Hematopoietic multipotent progenitor cell treated with erythropoietin and hydrocortisone succinate and interleukin-3 and kit ligand, for 6 days (in vitro differentiated cells): ENCODE measurements around the gene MIER1.

Experiments
- DNase-seq: peaks from one replicate; pipeline ENCODE4 v3.0.0-alpha.2; 2015

Gene MIER1

DNA sequence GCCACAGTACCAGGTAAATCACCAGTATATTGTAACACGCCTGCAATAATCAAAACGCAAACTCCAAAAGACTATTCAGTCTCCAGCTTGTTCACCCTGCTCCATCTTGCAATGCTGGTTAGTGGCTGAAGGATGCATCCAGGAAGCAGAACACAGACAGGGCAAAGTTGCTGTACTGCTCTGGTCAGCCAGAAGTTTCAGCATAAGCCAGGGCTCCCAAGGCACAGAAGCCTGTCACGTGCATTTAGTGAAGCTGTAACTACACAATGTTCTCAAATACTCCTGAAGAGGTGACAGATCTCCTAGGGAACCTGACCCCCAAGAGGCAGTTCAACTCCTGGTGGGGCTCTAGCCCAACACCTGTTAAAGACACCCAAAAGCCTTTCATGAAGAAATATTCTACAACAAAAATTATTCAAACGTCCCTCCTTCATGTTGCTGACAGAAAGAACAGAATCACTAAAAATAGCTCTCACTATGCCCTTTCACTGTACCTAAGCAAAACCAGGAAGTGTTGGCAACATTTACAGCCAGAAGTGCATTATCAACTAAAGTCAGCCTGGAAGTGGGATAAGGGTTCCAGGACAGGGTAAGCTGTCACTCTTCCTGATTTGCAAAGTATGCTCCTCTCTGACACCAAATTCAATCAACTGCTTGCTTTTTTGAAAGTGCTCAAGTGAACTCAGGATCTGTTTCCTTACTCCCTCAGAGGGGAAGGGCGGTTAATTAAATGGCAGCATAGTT, 77.1 kb downstream of the MIER1 start:
- peak; percentile 28 for DNase-seq

- no peak for DNase-seq
These were observed 79.4 kb downstream of the MIER1 start for GRCh38 chr1:67004176-67004575.

- DNase-seq: no peak
These were observed 80.3 kb downstream of the MIER1 start for GRCh38 chr1:67005068-67005467.

GRCh38 chr1:67009792-67010191, 85.0 kb downstream of the MIER1 start:
- no peak for DNase-seq

GRCh38 chr1:67013573-67013972, 88.8 kb downstream of the MIER1 start:
- DNase-seq: no peak

DNA sequence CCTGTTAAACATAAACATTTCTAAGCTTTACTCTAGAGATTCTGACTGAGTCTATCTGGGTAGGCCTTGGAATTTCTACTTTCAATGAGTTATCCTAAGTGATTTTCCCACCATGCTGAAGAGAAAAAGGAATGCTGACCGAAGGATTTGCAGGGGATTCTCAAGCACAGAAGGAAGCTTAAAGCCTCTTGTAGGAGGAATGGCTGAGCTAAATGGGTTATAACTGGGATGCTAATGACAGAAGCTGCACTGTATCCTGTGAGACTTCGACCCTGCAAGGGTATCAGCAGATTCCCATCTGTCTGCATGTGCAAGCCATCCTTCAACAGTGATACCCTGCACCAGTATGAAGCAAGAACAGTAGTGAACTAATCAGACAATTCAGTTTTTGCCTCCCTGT, 93.8 kb downstream of the MIER1 start:
- no peak for DNase-seq

GRCh38 chr1:67019121-67019520, 94.3 kb downstream of the MIER1 start:
- no peak for DNase-seq

DNA sequence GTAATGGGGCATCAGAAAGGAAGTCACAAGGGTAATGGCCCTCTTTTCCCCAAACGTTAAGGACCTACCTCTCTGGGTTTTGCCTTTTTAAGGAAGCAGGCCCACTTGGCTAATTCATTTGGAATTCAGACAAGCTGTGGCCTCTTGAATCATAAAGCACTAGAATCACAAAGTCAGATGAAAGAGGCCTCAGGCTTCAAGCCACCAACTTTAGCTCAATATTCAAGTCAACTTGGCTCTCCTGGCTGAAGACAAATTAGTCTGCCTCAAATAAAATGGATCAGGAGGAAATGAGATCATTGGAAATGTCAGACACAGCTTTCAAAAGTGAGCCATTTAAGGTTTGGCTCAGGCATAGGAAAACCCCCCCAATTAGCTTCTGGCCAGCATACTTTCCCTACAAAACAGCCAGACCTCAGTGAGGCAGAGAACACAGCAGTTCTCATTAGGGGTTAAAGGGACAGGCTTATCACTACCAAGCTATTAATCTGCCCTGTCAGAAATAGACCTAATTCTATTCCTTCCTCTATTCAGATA, 94.9 kb downstream of the MIER1 start:
- no peak for DNase-seq

GRCh38 chr1:67020304-67020703, 95.5 kb downstream of the MIER1 start:
- no peak for DNase-seq

GRCh38 chr1:67020765-67021164, 96.0 kb downstream of the MIER1 start:
- no peak for DNase-seq

GRCh38 chr1:67029472-67029871, 104.7 kb downstream of the MIER1 start:
- DNase-seq: no peak

- DNase-seq: no peak
These were observed 106.5 kb downstream of the MIER1 start for GRCh38 chr1:67031121-67031858.

GRCh38 chr1:67031859-67032247, 107.1 kb downstream of the MIER1 start:
- no peak for DNase-seq
